Activated naive CD4-positive, alpha-beta T cell treated with anti-CD3 and anti-CD28 coated beads, Interleukin-2, amount 50 U/mL, for 72 hours (primary cell): ENCODE data around the gene NLRP9. TPM values are rescaled to one million over a fixed set of nuclear protein-coding genes. Genes with fewer than 3 reads are reported as not detected.

Experiments used
- total RNA-seq, 2 donors: library from RNA; stranded (reverse); gene quantifications; one replicate each; pipeline ENCODE4 v1.2.3, GENCODE V29; 2022

Gene NLRP9
- total RNA-seq, 2 donors from 2014 or later = 0.09 TPM; not detected in 1

Other genes with a start within 250 kb of the NLRP9 start
- gene SSC5D, start 250.0 kb downstream of the NLRP9 start, total RNA-seq = under 1 TPM; 0.39 to 0.53 TPM
- gene SBK2, start 201.3 kb downstream of the NLRP9 start, total RNA-seq = not detected
- not detected for gene SBK3, start 192.9 kb downstream of the NLRP9 start, total RNA-seq
- 10 to 100 TPM in 1 of 2 donors, 1 to 10 TPM in 1; 8.7 to 10.1 TPM for gene ZNF579, start 157.6 kb downstream of the NLRP9 start, total RNA-seq
- 10 to 100 TPM; 10.2 to 12.3 TPM for gene FIZ1, start 138.9 kb downstream of the NLRP9 start, total RNA-seq
- 10 to 100 TPM; 21.4 to 29.7 TPM for gene ZNF524, start 138.1 kb downstream of the NLRP9 start, total RNA-seq
- 10 to 100 TPM; 13.7 to 15.5 TPM for gene ZNF865, start 132.8 kb downstream of the NLRP9 start, total RNA-seq
- 1 to 10 TPM; 3.6 to 3.9 TPM for gene ZNF784, start 113.8 kb downstream of the NLRP9 start, total RNA-seq
- gene ZNF580, start 97.4 kb downstream of the NLRP9 start, total RNA-seq = 10 to 100 TPM; 18.2 to 33.9 TPM
- gene ZNF581, start 94.8 kb downstream of the NLRP9 start, total RNA-seq = 10 to 100 TPM; 39.9 to 40.0 TPM
- 10 to 100 TPM in 1 of 2 donors, 1 to 10 TPM in 1; 2.9 to 13.6 TPM for gene CCDC106, start 90.2 kb downstream of the NLRP9 start, total RNA-seq
- 100 to 1,000 TPM; 270 to 312 TPM for gene U2AF2, start 83.4 kb downstream of the NLRP9 start, total RNA-seq
- gene EPN1, start 63.2 kb downstream of the NLRP9 start, total RNA-seq = 10 to 100 TPM; 23.1 to 46.4 TPM
- gene RFPL4A, start 20.7 kb upstream of the NLRP9 start, total RNA-seq = not detected
- not detected for gene RFPL4AL1, start 30.7 kb upstream of the NLRP9 start, total RNA-seq
- gene NLRP11, start 93.6 kb upstream of the NLRP9 start, total RNA-seq = under 1 TPM in 1 of 2 donors, not detected in 1; 0.08 TPM
- gene NLRP4, start 98.1 kb upstream of the NLRP9 start, total RNA-seq = not detected
- not detected for gene NLRP13, start 193.9 kb upstream of the NLRP9 start, total RNA-seq
- gene NLRP8, start 209.4 kb upstream of the NLRP9 start, total RNA-seq = not detected
- gene NLRP5, start 248.4 kb upstream of the NLRP9 start, total RNA-seq = not detected